DND-41 (cell line): Measurements from ENCODE around the gene FHIT.

ENCODE experiments used
- EZH2 ChIP-seq: IDR thresholded peaks from 3 replicates; pipeline ENCODE4 v1.6.1; 2012; ENCODE audit warnings: borderline replicate concordance, low read depth, mild to moderate bottlenecking, moderate library complexity, low read length, inconsistent platforms; ENCODE audit not compliant: severe bottlenecking
- TF ChIP-seq, protein P1 (sequence below): IDR thresholded peaks from 2 replicates; pipeline ENCODE4 v1.5.1; 2012; ENCODE audit warnings: borderline replicate concordance, low read length, moderate library complexity, mild to moderate bottlenecking; ENCODE audit not compliant: poor library complexity, severe bottlenecking; ENCODE audit errors: extremely low read depth

GRCh38 chr3:60746043-60746638 is 505.1 kb downstream of the FHIT start:
- TF ChIP-seq, protein P1, sequence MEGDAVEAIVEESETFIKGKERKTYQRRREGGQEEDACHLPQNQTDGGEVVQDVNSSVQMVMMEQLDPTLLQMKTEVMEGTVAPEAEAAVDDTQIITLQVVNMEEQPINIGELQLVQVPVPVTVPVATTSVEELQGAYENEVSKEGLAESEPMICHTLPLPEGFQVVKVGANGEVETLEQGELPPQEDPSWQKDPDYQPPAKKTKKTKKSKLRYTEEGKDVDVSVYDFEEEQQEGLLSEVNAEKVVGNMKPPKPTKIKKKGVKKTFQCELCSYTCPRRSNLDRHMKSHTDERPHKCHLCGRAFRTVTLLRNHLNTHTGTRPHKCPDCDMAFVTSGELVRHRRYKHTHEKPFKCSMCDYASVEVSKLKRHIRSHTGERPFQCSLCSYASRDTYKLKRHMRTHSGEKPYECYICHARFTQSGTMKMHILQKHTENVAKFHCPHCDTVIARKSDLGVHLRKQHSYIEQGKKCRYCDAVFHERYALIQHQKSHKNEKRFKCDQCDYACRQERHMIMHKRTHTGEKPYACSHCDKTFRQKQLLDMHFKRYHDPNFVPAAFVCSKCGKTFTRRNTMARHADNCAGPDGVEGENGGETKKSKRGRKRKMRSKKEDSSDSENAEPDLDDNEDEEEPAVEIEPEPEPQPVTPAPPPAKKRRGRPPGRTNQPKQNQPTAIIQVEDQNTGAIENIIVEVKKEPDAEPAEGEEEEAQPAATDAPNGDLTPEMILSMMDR: no peak
- TF ChIP-seq EZH2: no peak
